ENCODE measurements around the gene ANKFY1. TPM values are rescaled to one million over a fixed set of nuclear protein-coding genes. Genes with fewer than 3 reads are reported as not detected.

ANKFY1 gene
- total RNA-seq, 1 experiment from 2014 or later: 18.5 TPM

GRCh38 chr17:4160294-4160859, 103.4 kb downstream of the ANKFY1 start:
- no peak overlapping the region for H2AFZ ChIP-seq (ENCODE audit: low read length)
- ChIA-PET POLR2A (ENCODE audit: unreplicated experiment) (no interaction called here), CTCF (no interaction called here)
- no peak overlapping the region for H3K4me2 ChIP-seq (ENCODE audit: low read length)
- BruUV-seq (replicated peaks): no TSS peak
- no peaks in the 10 kb centered on the region for H3K79me2 ChIP-seq (ENCODE audit: low read length)
- peaks cover 26% of the 10 kb centered on the region for H3K4me1 ChIP-seq (ENCODE audit: insufficient read depth, low read length)
- H3K4me3 ChIP-seq (ENCODE audit: low read length): no peak overlapping the region
- no peaks in the 10 kb centered on the region for H3K27me3 ChIP-seq (ENCODE audit: low read length)
- H3K9me2 ChIP-seq (replicated peaks; ENCODE audit: low read length): no peaks in the 10 kb centered on the region
- DNase-seq: no peak
- ATAC-seq: no peak
- intact Hi-C loops (cut with micrococcal nuclease): loop anchor here (2.0 kb wide), 1 partner anchor 50 kb away; no protein-coding TSS in a partner anchor
- H3K9me3 ChIP-seq (ENCODE audit: low read length): no peaks in the 10 kb centered on the region
- H4K20me1 ChIP-seq (ENCODE audit: low read length): no peaks in the 10 kb centered on the region
- no peak for TF ChIP-seq EZH2 (IDR thresholded peaks at IDR 0.05; ENCODE audit: low read length, unreplicated experiment)
- no peaks in the 10 kb centered on the region for H3K36me3 ChIP-seq (ENCODE audit: low read depth, low read length)
- no peak overlapping the region for H3K9ac ChIP-seq (ENCODE audit: low read length)
- no peak overlapping the region for H3K27ac ChIP-seq (ENCODE audit: low read length)
- H3F3A ChIP-seq (ENCODE audit: low read length, unreplicated experiment): peaks cover 7% of the 10 kb centered on the region

GRCh38 chr17:4159761-4160160, 104.0 kb downstream of the ANKFY1 start:
- Histone ChIP-seq H3K4me2 (ENCODE audit: low read length) (no peak overlapping the region), H3K36me3 (ENCODE audit: low read depth, low read length) (no peaks in the 10 kb centered on the region), H3K4me3 (ENCODE audit: low read length) (no peak overlapping the region), H3K9ac (ENCODE audit: low read length) (no peak overlapping the region), H3K27me3 (ENCODE audit: low read length) (no peaks in the 10 kb centered on the region), H3K9me3 (ENCODE audit: low read length) (no peaks in the 10 kb centered on the region), H3K9me2 (replicated peaks; ENCODE audit: low read length) (no peaks in the 10 kb centered on the region), H4K20me1 (ENCODE audit: low read length) (no peaks in the 10 kb centered on the region), H3K27ac (ENCODE audit: low read length) (no peak overlapping the region), H2AFZ (ENCODE audit: low read length) (no peak overlapping the region), H3K79me2 (ENCODE audit: low read length) (no peaks in the 10 kb centered on the region), H3K4me1 (ENCODE audit: insufficient read depth, low read length) (peaks cover 26% of the 10 kb centered on the region), H3F3A (ENCODE audit: low read length, unreplicated experiment) (peaks cover 7% of the 10 kb centered on the region)
- ChIA-PET CTCF (no interaction called here), POLR2A (ENCODE audit: unreplicated experiment) (no interaction called here)
- intact Hi-C loops (cut with micrococcal nuclease): loop anchor here (2.0 kb wide), 1 partner anchor 49 kb away; no protein-coding TSS in a partner anchor
- TF ChIP-seq EZH2 (IDR thresholded peaks at IDR 0.05; ENCODE audit: low read length, unreplicated experiment): no peak
- TF ChIP-seq CTCF (conservative IDR thresholded peaks at IDR 0.05; ENCODE audit: low read depth, low read length): no peak
- TF ChIP-seq EZH2phosphoT487 (IDR thresholded peaks at IDR 0.05; ENCODE audit: borderline replicate concordance, low read length): no peak
- BruUV-seq (replicated peaks): no TSS peak
- ATAC-seq: no peak
- DNase-seq: no peak

DNA sequence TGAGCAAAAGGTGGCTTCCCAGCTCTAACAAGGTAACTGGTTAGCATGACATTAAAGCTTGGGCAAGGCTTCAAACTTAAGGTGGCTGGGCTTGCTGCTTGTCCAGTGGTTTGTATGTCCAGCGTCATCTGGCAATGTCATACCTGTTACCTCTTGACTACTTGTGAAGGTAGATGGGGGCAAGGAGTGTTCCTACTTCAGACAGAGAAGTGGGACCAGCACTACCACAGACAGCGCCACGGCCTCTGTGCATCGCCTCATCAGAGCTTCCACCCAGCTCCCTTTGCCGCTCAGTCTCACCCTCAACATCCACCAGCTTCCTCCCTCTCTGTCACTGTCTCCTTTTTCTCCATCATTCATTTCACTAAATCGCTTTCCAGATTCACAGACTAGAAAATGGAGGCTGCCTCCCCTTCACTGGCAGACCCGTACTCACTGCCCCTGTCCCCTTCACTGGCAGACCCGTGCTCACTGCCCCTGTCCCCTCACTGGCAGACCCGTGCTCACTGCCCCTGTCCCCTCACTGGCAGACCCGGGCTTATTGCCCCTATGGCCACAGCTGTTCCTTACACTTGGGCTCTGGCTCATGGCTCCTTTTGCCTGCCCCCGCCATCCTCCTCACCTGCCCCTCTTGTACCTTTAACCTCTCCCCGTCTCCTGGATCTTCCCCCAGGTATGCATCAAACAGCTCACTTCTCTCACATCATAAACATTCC, 106.0 kb downstream of the ANKFY1 start:
- H3K27me3 ChIP-seq (ENCODE audit: low read length): no peaks in the 10 kb centered on the region
- ChIA-PET CTCF (no interaction called here), POLR2A (ENCODE audit: unreplicated experiment) (interaction anchor here (0.6 kb wide), 1 partner anchor 1298 kb away, joined by 8 read pairs; no protein-coding TSS in a partner anchor)
- no peak overlapping the region for H3K4me3 ChIP-seq (ENCODE audit: low read length)
- no peaks in the 10 kb centered on the region for H3K9me2 ChIP-seq (replicated peaks; ENCODE audit: low read length)
- DNase-seq (no peak), ATAC-seq (no peak)
- H3K79me2 ChIP-seq (ENCODE audit: low read length): no peaks in the 10 kb centered on the region
- H2AFZ ChIP-seq (ENCODE audit: low read length): no peak overlapping the region
- H3K4me1 ChIP-seq (ENCODE audit: insufficient read depth, low read length): peaks cover 21% of the 10 kb centered on the region
- H3K4me2 ChIP-seq (ENCODE audit: low read length): no peak overlapping the region
- H3K27ac ChIP-seq (ENCODE audit: low read length): no peak overlapping the region
- no peaks in the 10 kb centered on the region for H4K20me1 ChIP-seq (ENCODE audit: low read length)
- TF ChIP-seq CTCF (conservative IDR thresholded peaks at IDR 0.05; ENCODE audit: low read depth, low read length) (no peak), EZH2phosphoT487 (IDR thresholded peaks at IDR 0.05; ENCODE audit: borderline replicate concordance, low read length) (no peak), EZH2 (IDR thresholded peaks at IDR 0.05; ENCODE audit: low read length, unreplicated experiment) (no peak)
- no peak overlapping the region for H3K9ac ChIP-seq (ENCODE audit: low read length)
- intact Hi-C loops (cut with micrococcal nuclease): no loop called here
- no peaks in the 10 kb centered on the region for H3K36me3 ChIP-seq (ENCODE audit: low read depth, low read length)
- no TSS peak for BruUV-seq (replicated peaks)
- no peaks in the 10 kb centered on the region for H3K9me3 ChIP-seq (ENCODE audit: low read length)
- peaks cover 7% of the 10 kb centered on the region for H3F3A ChIP-seq (ENCODE audit: low read length, unreplicated experiment)

All from PC-3 (cell line).